ENCODE data around the gene TOLLIP.
"Not testable (repeated sequence)": the region's sequence is repeated elsewhere in the genome, so short reads cannot be mapped to it uniquely, and the experiment has no call there.

TOLLIP gene

GRCh38 chr11:1351278-1351937 is 42.0 kb upstream of the TOLLIP start:
- FAIRE-seq: no peak
- TF ChIP-seq POLR2A (IDR thresholded peaks at IDR 0.05; ENCODE audit: low read depth, low read length) (peak; percentile 55; the same call in 1 of the 2 replicates), PAX5 (IDR thresholded peaks at IDR 0.05; ENCODE audit: insufficient read depth, low read length, severe bottlenecking) (no peak), POLR2AphosphoS5 (IDR thresholded peaks at IDR 0.05; ENCODE audit: low read depth, low read length) (peak; percentile 29; the same call in 1 of the 2 replicates), POU2F2 (IDR thresholded peaks at IDR 0.05; ENCODE audit: low read depth, low read length) (no peak), SPI1 (IDR thresholded peaks at IDR 0.05; ENCODE audit: low read depth, low read length) (no peak), TAF1 (IDR thresholded peaks at IDR 0.05; ENCODE audit: low read depth, low read length) (no peak)
- no peak for DNase-seq (ENCODE audit: insufficient read length, low spot score)

DNA sequence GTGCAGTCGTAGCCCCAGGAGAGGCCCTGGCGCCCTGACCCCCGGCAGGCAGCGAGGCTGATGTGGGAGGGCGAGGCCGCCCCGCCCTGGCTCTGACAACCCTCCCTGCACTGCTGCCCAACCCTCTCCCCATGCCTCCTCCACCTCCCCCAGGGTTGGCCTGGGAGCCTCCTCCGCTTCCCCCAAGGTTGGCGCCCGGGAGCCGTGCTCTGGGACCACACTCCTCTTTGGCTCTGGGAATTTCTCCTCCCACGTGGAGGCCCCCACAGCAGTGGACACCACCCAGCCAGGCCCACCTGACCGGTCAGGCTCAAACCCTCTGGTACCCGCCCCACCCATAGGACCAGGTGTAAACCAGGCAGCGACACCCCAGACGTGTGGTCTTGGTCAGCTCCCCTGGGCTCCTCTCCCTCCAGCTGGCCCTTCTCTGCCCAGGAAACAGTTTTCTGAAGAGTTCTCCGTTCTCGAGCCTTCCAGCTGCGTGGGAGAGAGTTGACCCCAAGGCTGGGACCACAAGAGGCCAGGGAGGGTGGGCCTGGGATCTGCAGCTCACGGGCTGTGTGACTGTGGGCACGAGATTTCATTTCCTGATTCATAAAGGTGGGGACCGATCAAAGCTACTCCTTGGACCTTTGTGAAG is 40.8 kb upstream of the TOLLIP start:
- TF ChIP-seq TAF1 (IDR thresholded peaks at IDR 0.05; ENCODE audit: low read depth, low read length) (no peak), SPI1 (IDR thresholded peaks at IDR 0.05; ENCODE audit: low read depth, low read length) (no peak), POLR2AphosphoS5 (IDR thresholded peaks at IDR 0.05; ENCODE audit: low read depth, low read length) (no peak), PAX5 (IDR thresholded peaks at IDR 0.05; ENCODE audit: insufficient read depth, low read length, severe bottlenecking) (no peak), POU2F2 (IDR thresholded peaks at IDR 0.05; ENCODE audit: low read depth, low read length) (no peak), POLR2A (IDR thresholded peaks at IDR 0.05; ENCODE audit: low read depth, low read length) (no peak)
- FAIRE-seq: no peak
- no peak for DNase-seq (ENCODE audit: insufficient read length, low spot score)

DNA sequence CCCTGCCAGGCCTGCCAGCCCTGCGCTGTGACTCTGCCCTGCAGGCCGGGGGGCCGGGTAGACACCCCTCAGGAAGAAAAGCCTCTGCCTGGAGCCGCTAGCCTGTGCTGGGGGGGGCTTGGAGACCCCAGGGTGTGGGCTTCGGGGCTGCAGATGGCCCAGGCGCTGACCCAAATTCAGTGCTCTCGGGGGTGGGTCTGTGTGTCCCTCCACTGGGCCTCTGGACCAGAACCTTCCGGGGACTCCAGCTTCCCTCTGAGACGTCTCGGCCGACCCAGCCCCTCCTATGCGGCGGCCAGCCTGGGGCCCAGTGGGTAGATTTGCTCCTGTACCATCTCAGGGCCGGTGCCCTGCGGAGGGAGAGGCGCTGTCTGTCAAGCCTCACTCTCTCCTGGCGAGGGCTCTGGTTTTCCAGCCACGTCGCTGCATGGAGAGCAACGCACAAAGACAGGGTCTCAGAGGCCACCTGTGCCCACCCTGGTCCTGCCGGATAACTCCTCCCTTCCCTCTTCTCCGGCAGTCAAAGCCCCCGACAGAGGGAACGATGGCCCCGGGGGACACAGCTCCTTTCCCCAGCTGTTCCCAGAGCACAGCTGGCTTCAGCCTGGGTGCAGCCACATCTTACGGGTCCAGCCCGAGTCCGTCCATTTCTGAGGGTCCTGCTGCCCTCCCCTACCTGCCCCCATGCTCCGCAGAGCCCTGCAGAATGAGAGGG is 40.1 kb upstream of the TOLLIP start:
- DNase-seq (ENCODE audit: insufficient read length, low spot score) (no peak), FAIRE-seq (no peak)
- TF ChIP-seq POLR2A (IDR thresholded peaks at IDR 0.05; ENCODE audit: low read depth, low read length) (no peak), TAF1 (IDR thresholded peaks at IDR 0.05; ENCODE audit: low read depth, low read length) (no peak), SPI1 (IDR thresholded peaks at IDR 0.05; ENCODE audit: low read depth, low read length) (no peak), PAX5 (IDR thresholded peaks at IDR 0.05; ENCODE audit: insufficient read depth, low read length, severe bottlenecking) (no peak), POU2F2 (IDR thresholded peaks at IDR 0.05; ENCODE audit: low read depth, low read length) (no peak), POLR2AphosphoS5 (IDR thresholded peaks at IDR 0.05; ENCODE audit: low read depth, low read length) (no peak)

GRCh38 chr11:1348796-1349326 is 39.4 kb upstream of the TOLLIP start:
- TF ChIP-seq POU2F2 (IDR thresholded peaks at IDR 0.05; ENCODE audit: low read depth, low read length) (no peak), POLR2A (IDR thresholded peaks at IDR 0.05; ENCODE audit: low read depth, low read length) (no peak), PAX5 (IDR thresholded peaks at IDR 0.05; ENCODE audit: insufficient read depth, low read length, severe bottlenecking) (no peak), POLR2AphosphoS5 (IDR thresholded peaks at IDR 0.05; ENCODE audit: low read depth, low read length) (no peak), SPI1 (IDR thresholded peaks at IDR 0.05; ENCODE audit: low read depth, low read length) (no peak), TAF1 (IDR thresholded peaks at IDR 0.05; ENCODE audit: low read depth, low read length) (no peak)
- DNase-seq (ENCODE audit: insufficient read length, low spot score): no peak
- no peak for FAIRE-seq

- TF ChIP-seq SPI1 (IDR thresholded peaks at IDR 0.05; ENCODE audit: low read depth, low read length): no peak
- TF ChIP-seq POLR2A (IDR thresholded peaks at IDR 0.05; ENCODE audit: low read depth, low read length): no peak
- TF ChIP-seq POU2F2 (IDR thresholded peaks at IDR 0.05; ENCODE audit: low read depth, low read length): no peak
- TF ChIP-seq PAX5 (IDR thresholded peaks at IDR 0.05; ENCODE audit: insufficient read depth, low read length, severe bottlenecking): no peak
- no peak for DNase-seq (ENCODE audit: insufficient read length, low spot score)
- FAIRE-seq: no peak
These were observed 38.8 kb upstream of the TOLLIP start for GRCh38 chr11:1348146-1348795.

DNA sequence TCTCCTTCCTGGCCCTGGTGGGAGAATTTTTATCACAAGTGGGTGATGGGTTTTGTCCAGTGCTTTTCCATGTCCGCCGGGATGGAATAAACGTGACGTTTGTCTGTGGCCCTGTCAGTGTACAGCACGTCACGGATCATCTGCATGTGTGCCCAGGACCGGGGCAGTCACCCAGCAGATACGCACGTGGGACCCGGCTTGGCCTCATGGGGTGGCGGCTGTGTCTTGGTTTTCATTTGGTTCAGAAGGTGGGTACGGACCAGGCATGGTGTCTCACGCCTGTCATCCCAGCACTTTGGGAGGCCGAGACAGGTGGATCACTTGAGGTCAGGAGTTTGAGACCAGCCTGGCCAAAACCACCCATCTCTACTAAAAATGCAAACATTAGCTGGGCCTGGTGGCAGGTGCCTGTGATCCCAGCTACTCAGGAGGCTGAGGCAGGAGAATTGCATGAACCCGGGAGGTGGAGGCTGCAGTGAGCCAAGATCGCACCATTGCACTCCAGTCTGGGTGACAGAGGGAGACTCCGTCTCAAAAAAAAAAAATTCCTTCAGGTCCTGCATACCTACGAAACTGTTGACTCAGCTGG is 38.1 kb upstream of the TOLLIP start:
- FAIRE-seq; DNase-seq (ENCODE audit: insufficient read length, low spot score): not testable (repeated sequence)

GRCh38 chr11:1346669-1347390 is 37.4 kb upstream of the TOLLIP start:
- TF ChIP-seq TAF1 (IDR thresholded peaks at IDR 0.05; ENCODE audit: low read depth, low read length): no peak
- no peak for TF ChIP-seq SPI1 (IDR thresholded peaks at IDR 0.05; ENCODE audit: low read depth, low read length)
- FAIRE-seq: no peak

GRCh38 chr11:1345737-1346513 is 36.5 kb upstream of the TOLLIP start:
- DNase-seq (ENCODE audit: insufficient read length, low spot score) (no peak), FAIRE-seq (no peak)
- no peak for TF ChIP-seq TAF1 (IDR thresholded peaks at IDR 0.05; ENCODE audit: low read depth, low read length)
- TF ChIP-seq POLR2A (IDR thresholded peaks at IDR 0.05; ENCODE audit: low read depth, low read length): no peak
- TF ChIP-seq PAX5 (IDR thresholded peaks at IDR 0.05; ENCODE audit: insufficient read depth, low read length, severe bottlenecking): no peak
- TF ChIP-seq SPI1 (IDR thresholded peaks at IDR 0.05; ENCODE audit: low read depth, low read length): no peak
- TF ChIP-seq POU2F2 (IDR thresholded peaks at IDR 0.05; ENCODE audit: low read depth, low read length): no peak
- no peak for TF ChIP-seq POLR2AphosphoS5 (IDR thresholded peaks at IDR 0.05; ENCODE audit: low read depth, low read length)

More at GRCh38 chr11:1346669-1347390, 37.4 kb upstream of the TOLLIP start:
- DNase-seq (ENCODE audit: insufficient read length, low spot score): no peak

Measured in GM12891 (cell line).